C4-2B (cell line): ENCODE results near the gene SEC24D.

Experiments
- ZFX ChIP-seq: fragments of 450-650 bp; IDR thresholded peaks from 2 replicates; pipeline ENCODE4 v1.6.1; 2017
- TF ChIP-seq, protein P1 (sequence below): fragments of 450-650 bp; conservative IDR thresholded peaks from 2 replicates; pipeline ENCODE4 v1.5.1; 2017; ENCODE audit warnings: mild to moderate bottlenecking

DNA sequence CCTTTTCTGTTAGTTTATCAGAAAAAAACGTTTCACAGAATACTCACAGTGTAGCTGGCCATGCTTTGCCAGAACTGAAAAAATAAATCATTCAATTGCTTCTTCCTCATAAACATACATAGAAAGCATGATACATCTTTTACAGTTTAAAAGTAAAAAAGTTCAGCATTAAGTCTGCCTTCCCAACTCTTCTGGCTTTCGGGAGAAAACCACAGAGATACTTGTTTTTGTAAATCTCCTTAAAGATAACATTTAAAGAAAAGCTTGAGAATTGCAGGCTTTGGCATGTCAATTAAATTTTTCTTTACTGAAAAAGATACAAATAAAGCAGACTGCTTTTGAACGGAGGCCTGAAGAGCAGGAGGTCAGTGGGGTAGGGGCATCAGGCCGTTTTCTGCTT is 66.8 kb downstream of the SEC24D start:
- TF ChIP-seq, protein P1, sequence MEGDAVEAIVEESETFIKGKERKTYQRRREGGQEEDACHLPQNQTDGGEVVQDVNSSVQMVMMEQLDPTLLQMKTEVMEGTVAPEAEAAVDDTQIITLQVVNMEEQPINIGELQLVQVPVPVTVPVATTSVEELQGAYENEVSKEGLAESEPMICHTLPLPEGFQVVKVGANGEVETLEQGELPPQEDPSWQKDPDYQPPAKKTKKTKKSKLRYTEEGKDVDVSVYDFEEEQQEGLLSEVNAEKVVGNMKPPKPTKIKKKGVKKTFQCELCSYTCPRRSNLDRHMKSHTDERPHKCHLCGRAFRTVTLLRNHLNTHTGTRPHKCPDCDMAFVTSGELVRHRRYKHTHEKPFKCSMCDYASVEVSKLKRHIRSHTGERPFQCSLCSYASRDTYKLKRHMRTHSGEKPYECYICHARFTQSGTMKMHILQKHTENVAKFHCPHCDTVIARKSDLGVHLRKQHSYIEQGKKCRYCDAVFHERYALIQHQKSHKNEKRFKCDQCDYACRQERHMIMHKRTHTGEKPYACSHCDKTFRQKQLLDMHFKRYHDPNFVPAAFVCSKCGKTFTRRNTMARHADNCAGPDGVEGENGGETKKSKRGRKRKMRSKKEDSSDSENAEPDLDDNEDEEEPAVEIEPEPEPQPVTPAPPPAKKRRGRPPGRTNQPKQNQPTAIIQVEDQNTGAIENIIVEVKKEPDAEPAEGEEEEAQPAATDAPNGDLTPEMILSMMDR, result no peak
- TF ChIP-seq ZFX, result no peak
